Choroid plexus epithelial cell (primary cell): ENCODE data around the gene CHMP2A.

Source experiments
- DNase-seq: peaks from one replicate; pipeline ENCODE4 v3.0.0-alpha.2; 2010; ENCODE audit warnings: low read depth
- H3K4me3 ChIP-seq: 2 replicates; pipeline ENCODE4 v1.5.1; 2011; ENCODE audit warnings: low read depth, mild to moderate bottlenecking, control low read depth, low read length, moderate library complexity
- CTCF ChIP-seq: conservative IDR thresholded peaks from 2 replicates; pipeline ENCODE4 v1.5.1; 2011; ENCODE audit warnings: low read depth, mild to moderate bottlenecking, control low read depth, inconsistent platforms, low read length, moderate library complexity

CHMP2A gene

DNA sequence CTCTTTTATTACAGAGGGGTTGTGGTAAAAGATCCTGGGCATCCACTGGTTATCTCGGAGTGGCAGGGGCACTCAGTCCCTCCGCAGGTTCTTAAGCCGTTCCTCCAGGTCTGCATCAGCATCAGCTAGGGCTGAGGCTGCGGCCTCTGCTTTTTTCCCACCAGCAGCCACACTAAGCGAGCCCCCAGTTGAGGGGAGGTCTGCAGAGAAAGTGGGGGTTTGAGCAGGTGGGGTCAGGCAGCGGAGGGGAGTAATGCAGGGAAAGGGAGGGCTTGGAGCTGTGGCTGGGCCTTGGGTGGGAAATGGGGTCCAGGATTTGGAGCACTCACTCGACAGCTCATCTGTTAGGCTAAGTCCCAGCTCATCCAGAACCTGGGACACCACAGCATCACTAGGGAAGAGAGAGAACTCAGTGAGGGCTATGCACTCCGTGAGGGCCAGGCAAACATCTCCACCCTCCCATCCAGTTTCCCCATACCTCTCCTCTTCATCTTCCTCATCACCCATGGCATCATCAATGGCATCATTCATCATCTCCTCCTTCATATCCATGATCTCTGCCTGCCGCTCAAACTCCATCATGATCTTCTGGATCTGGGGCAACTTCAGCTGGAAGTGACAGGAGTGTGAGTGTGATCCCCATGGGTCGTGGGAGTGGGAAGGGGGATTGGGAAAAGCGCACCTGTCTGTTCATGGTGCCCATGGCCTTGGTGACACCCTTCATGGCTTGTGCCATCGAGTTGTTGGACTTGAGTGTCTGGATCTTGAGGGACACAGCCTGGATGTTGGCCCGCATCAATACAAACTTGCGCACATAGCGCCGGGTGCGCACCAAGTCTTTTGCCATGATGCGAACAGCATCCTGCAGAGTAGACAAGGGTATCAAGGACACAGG is 3.1 kb downstream of the CHMP2A start:
- no peak for TF ChIP-seq CTCF
- DNase-seq = no peak
- H3K4me3 ChIP-seq = no peak overlapping the region

DNA sequence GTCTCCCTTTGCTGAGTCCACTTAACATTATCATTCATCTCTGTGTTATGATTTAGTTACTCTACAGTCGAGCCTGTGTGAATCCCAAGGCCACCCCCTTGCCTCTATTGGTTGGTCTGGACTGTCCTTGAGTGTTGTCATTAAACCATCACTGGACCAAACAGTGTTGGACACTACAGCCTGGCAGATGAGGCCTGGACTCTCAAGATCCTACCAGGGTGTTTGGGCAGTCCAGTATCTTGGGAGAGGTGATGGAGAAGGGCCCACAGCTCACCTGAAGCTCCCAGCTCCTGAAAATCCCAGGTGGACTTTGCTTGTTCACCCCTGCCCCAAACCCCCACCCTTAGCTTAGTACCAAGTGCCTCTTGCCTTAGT is 3.8 kb downstream of the CHMP2A start:
- no peak for TF ChIP-seq CTCF
- H3K4me3 ChIP-seq = no peak overlapping the region
- DNase-seq = no peak

DNA sequence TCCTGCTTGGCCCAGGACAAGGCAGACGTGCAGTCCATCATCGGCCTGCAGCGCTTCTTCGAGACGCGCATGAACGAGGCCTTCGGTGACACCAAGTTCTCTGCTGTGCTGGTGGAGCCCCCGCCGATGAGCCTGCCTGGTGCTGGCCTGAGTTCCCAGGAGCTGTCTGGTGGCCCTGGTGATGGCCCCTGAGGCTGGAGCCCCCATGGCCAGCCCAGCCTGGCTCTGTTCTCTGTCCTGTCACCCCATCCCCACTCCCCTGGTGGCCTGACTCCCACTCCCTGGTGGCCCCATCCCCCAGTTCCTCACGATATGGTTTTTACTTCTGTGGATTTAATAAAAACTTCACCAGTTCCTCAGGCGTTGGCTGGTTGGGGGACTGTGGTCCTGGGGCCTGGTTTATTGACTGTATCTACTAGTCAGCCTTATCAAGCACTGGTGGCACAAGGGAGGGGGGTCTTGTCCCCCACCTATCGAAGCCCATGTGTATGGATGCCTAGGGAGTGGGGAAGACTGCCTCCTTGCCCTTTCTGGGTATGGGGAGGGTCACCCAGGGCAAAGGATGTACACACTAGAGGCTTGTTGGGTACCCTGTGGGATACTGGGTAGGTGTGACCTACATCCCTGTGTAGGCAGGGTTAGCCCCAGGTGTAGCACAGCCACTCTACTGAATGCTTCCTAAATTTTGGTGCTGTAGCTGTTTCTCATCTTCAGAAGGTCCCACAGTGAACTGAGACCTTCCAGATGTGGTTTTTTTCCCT is 4.4 kb downstream of the CHMP2A start:
- DNase-seq = no peak
- TF ChIP-seq CTCF = no peak
- H3K4me3 ChIP-seq = no peak overlapping the region

DNA sequence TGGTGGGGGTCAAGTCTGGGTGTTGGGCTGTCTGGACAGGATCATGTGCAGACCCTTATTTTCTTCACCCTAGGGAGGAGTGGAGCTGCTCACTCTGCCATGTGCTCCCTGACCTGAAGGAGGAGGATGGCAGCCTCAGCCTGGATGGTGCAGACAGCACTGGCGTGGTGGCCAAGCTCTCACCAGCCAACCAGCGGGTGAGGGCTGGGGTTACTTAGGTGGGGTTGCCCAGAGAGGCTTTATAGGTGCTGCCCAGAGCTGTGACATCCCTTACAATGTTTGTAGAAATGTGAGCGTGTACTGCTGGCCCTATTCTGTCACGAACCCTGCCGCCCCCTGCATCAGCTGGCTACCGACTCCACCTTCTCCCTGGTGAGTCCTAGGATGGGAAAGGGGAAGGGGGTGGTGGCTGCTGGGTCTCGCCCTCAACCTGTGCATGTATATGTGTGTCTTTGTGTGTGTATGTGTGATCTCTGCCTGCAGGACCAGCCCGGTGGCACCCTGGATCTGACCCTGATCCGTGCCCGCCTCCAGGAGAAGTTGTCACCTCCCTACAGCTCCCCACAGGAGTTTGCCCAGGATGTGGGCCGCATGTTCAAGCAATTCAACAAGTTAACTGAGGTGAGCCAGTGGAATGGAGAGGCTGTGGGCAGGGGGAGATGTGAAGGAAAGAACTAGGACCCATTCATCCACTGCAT is 5.1 kb downstream of the CHMP2A start:
- H3K4me3 ChIP-seq = no peak overlapping the region
- no peak for TF ChIP-seq CTCF
- DNase-seq = no peak

GRCh38 chr19:58548859-58549663 is 5.8 kb downstream of the CHMP2A start:
- DNase-seq = no peak
- H3K4me3 ChIP-seq = no peak overlapping the region
- TF ChIP-seq CTCF = no peak
